Endothelial cell of umbilical vein (primary cell): ENCODE measurements around the gene BRD2. TPM values are rescaled to one million over a fixed set of nuclear protein-coding genes. Genes with fewer than 3 reads are reported as not detected.

Experiments used
- BruUV-seq: library from RNA; stranded (reverse); fragments of 400-500 nt; replicated peaks from 2 replicates; lab custom pipeline; 2021; lab: Mats Ljungman, UMichigan
- CTCF ChIA-PET: fragments of 300-600, 350-600 bp; sonication (Branson Sonifier 250); formaldehyde crosslinking; loops from one replicate; lab custom pipeline; 2021; ENCODE audit warnings: antibody characterized with exemption, inconsistent platforms; lab: Charles Lee
- POLR2A ChIA-PET: fragments of 300-600, 350-600 bp; sonication (Branson Sonifier 250); formaldehyde crosslinking; loops from one replicate; lab custom pipeline; 2021; ENCODE audit warnings: antibody characterized with exemption, inconsistent platforms; lab: Charles Lee
- DNase-seq: peaks from one replicate; pipeline ENCODE4 v3.0.0-alpha.2; 2011; ENCODE audit warnings: low read depth, low spot score
- FAIRE-seq: peaks from 2 replicates; lab custom pipeline; 2011; peaks lifted over from hg19 to GRCh38; lab: Jason Lieb, UNC
- H2AFZ ChIP-seq: 2 replicates; pipeline ENCODE4 v1.6.0; 2012; ENCODE audit warnings: low read depth, low read length, control low read depth, inconsistent platforms
- H3K27ac ChIP-seq: 2 replicates; pipeline ENCODE4 v1.5.1; 2011; ENCODE audit warnings: low read depth, mild to moderate bottlenecking, control low read depth, low read length, moderate library complexity; ENCODE audit not compliant: insufficient read depth
- H3K27me3 ChIP-seq, 2 experiments: 2 replicates each; pipeline versions ENCODE4 v1.6.0 to v1.6.1; 2011; ENCODE audit warnings: low read length in 2 of 2, mixed read lengths in 1 of 2; ENCODE audit not compliant: control insufficient read depth in 2 of 2, insufficient read depth in 2 of 2
- H3K36me3 ChIP-seq, 2 experiments: 2 replicates in 1 of 2; 3 replicates in 1 of 2; pipeline ENCODE4 v1.5.1; 2011; ENCODE audit warnings: low read length in 2 of 2, mild to moderate bottlenecking in 1 of 2, moderate library complexity in 1 of 2; ENCODE audit not compliant: control insufficient read depth in 2 of 2, insufficient read depth in 2 of 2; ENCODE audit errors: extremely low read depth in 1 of 2
- H3K4me1 ChIP-seq: 3 replicates; pipeline ENCODE4 v1.5.1; 2011; ENCODE audit warnings: mild to moderate bottlenecking, low read length; ENCODE audit not compliant: control insufficient read depth, insufficient read depth; ENCODE audit errors: extremely low read depth
- H3K4me2 ChIP-seq: 2 replicates; pipeline ENCODE4 v1.6.1; 2011; ENCODE audit warnings: low read length, control low read depth, mixed read lengths; ENCODE audit not compliant: insufficient read depth
- H3K4me3 ChIP-seq, 3 experiments: fragments of 200-600 bp in 1 of 3; sonication (generic), shearing (Covaris generic) in 1 of 3; replicated peaks in 1 of 3; 2 replicates each; pipeline ENCODE4 v1.5.1; 2011 to 2016; ENCODE audit warnings: control low read depth in 3 of 3, low read length in 3 of 3, mild to moderate bottlenecking in 2 of 3, inconsistent platforms in 1 of 3, low read depth in 1 of 3, moderate library complexity in 1 of 3; ENCODE audit not compliant: insufficient read depth in 1 of 3
- H3K79me2 ChIP-seq: 2 replicates; pipeline ENCODE4 v1.6.0; 2012; ENCODE audit warnings: low read length, inconsistent platforms; ENCODE audit not compliant: control insufficient read depth, insufficient read depth
- H3K9ac ChIP-seq: replicated peaks from 2 replicates; pipeline ENCODE3; 2011; ENCODE audit warnings: low read length, control low read depth; ENCODE audit not compliant: insufficient read depth; ENCODE audit errors: extremely low read depth
- H3K9me1 ChIP-seq: replicated peaks from 3 replicates; pipeline ENCODE4 v1.6.0; 2011; ENCODE audit warnings: mild to moderate bottlenecking, low read length; ENCODE audit not compliant: control insufficient read depth, insufficient read depth; ENCODE audit errors: extremely low read depth
- H3K9me3 ChIP-seq: replicated peaks from 2 replicates; pipeline ENCODE4 v1.5.1; 2012; ENCODE audit warnings: low read length, inconsistent platforms; ENCODE audit not compliant: control insufficient read depth, insufficient read depth
- H4K20me1 ChIP-seq: replicated peaks from 2 replicates; pipeline ENCODE3; 2011; ENCODE audit warnings: mild to moderate bottlenecking, low read length; ENCODE audit not compliant: control insufficient read depth, insufficient read depth; ENCODE audit errors: extremely low read depth
- CTCF ChIP-seq, 2 donors: IDR thresholded peaks; 1 replicate in 1 of 2; 2 replicates in 1 of 2; pipeline ENCODE4 v1.5.1; 2011; ENCODE audit warnings: low read length in 2 of 2, mild to moderate bottlenecking in 2 of 2, moderate library complexity in 2 of 2, control low read depth in 1 of 2, inconsistent platforms in 1 of 2, low read depth in 1 of 2; ENCODE audit not compliant: insufficient read depth in 1 of 2; ENCODE audit errors: extremely low read depth in 1 of 2
- EZH2 ChIP-seq: IDR thresholded peaks from 2 replicates; pipeline ENCODE4 v1.6.1; 2012; ENCODE audit warnings: borderline replicate concordance, low read depth, mild to moderate bottlenecking, moderate library complexity, low read length, inconsistent platforms; ENCODE audit not compliant: severe bottlenecking
- FOS ChIP-seq: IDR thresholded peaks from 2 replicates; pipeline ENCODE4 v1.6.1; 2011; ENCODE audit warnings: mild to moderate bottlenecking, low read length, moderate library complexity, borderline replicate concordance; ENCODE audit not compliant: insufficient read depth
- GATA2 ChIP-seq: IDR thresholded peaks from 2 replicates; pipeline ENCODE4 v1.7.0; 2011; ENCODE audit warnings: low read depth, mild to moderate bottlenecking, moderate library complexity, mixed read lengths, low read length; ENCODE audit not compliant: insufficient read length, insufficient read depth
- JUN ChIP-seq: IDR thresholded peaks from 2 replicates; pipeline ENCODE4 v1.6.1; 2011; ENCODE audit warnings: borderline replicate concordance, low read depth; ENCODE audit not compliant: insufficient read length, insufficient read depth
- MAX ChIP-seq: IDR thresholded peaks from 2 replicates; pipeline ENCODE4 v1.6.1; 2011; ENCODE audit not compliant: insufficient read depth, insufficient read length
- MYC ChIP-seq: IDR thresholded peaks from one replicate; pipeline ENCODE4 v1.6.1; 2011; ENCODE audit warnings: mild to moderate bottlenecking, low read depth, low read length
- POLR2A ChIP-seq: IDR thresholded peaks from 2 replicates; pipeline ENCODE4 v1.6.1; 2012; ENCODE audit warnings: low read depth, mild to moderate bottlenecking, control low read depth, low read length
- POLR2AphosphoS5 ChIP-seq: IDR thresholded peaks from 2 replicates; pipeline ENCODE4 v1.6.1; 2012; ENCODE audit warnings: low read depth, mild to moderate bottlenecking, control low read depth, low read length, moderate library complexity; ENCODE audit not compliant: insufficient read depth
- dilution Hi-C: fragments of 300-500 bp; cut with MboI; formaldehyde crosslinking; loops from one replicate; pipeline ENCODE4 v1.15.0; 2019; ENCODE audit warnings: low sequenced_read_pairs; ENCODE audit not compliant: extremely low pct_ligation_motif_present
- intact Hi-C: fragments of 100-400 bp; cut with micrococcal nuclease; formaldehyde crosslinking; loops from one replicate; pipeline ENCODE4 v1.10.0; 2022
- polyA plus RNA-seq, 4 experiments: library from polyadenylated mRNA; depleted of rRNA in 3 of 4; stranded (reverse) in 3 of 4; unstranded in 1 of 4; fragments of >200 nt; gene quantifications; 2 replicates each; pipeline versions ENCODE4 v1.2.1 to v1.2.3, GENCODE V29; 2011 to 2012; ENCODE audit warnings: missing spikeins in 1 of 4
- total RNA-seq: library from RNA; stranded (reverse); gene quantifications from 2 replicates; pipeline ENCODE4 v1.2.3, GENCODE V29; 2021

Gene BRD2
- total and polyA plus RNA-seq, 2 donors (not counting 3 experiments of a cell fraction or from before 2014, with no cell fraction given), result 131 to 197 TPM

DNA sequence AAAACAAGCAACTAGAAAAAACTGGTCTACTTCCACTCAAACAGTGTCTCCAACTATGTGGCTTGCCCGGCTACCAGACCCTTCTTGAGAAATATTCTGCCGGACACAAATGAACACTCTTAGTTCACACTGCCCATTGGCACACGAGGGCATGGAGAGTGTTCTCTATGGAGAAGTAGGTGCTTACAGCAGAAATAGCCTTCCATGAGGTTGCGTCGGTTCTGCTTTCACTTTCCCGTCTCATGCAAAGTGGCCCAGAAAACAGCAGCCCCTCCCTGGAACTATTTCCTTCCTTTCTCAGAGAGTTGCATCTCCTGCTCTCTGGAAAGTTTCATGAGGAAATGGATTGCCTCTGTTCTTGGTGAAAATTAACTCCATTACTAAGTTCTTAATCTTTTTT lies 50.5 kb downstream of the BRD2 start:
- Histone ChIP-seq H3K4me2 (peak overlapping the region; percentile 88), H3K79me2 (no peaks in the 10 kb centered on the region), H3K27me3 (peaks cover 5 to 29% of the 10 kb centered on the region in 2 experiments), H3K36me3 (no peaks in the 10 kb centered on the region), H4K20me1 (no peaks in the 10 kb centered on the region), H3K9me1 (no peaks in the 10 kb centered on the region), H3K9ac (no peak overlapping the region), H2AFZ (peak overlapping the region; percentile 84), H3K4me1 (peaks cover 8% of the 10 kb centered on the region), H3K4me3 (peak overlapping the region in 2 of 3 experiments; percentile 6 to 34), H3K9me3 (no peaks in the 10 kb centered on the region), H3K27ac (no peak overlapping the region)
- no TSS peak for BruUV-seq
- FAIRE-seq, result peak; percentile 82
- dilution Hi-C loops, result no loop called here
- intact Hi-C loops, result no loop called here
- ChIA-PET POLR2A (interaction anchor here (1.5 kb wide), 1 partner anchor 62 kb away, joined by 3 read pairs; no protein-coding TSS in a partner anchor), CTCF (interaction anchor here (0.6 to 6.7 kb wide), 12 partner anchors 34 to 229 kb away, joined by 3 to 88 read pairs (median 3); partner anchors contain the start of gene HLA-DPB1)
- DNase-seq, result peak; percentile 67
- TF ChIP-seq FOS (no peak), POLR2AphosphoS5 (no peak), GATA2 (no peak), JUN (no peak), POLR2A (no peak), MAX (no peak), EZH2 (no peak), CTCF (IDR thresholded peaks at IDR 0.05; ENCODE audit: extremely low read depth in 1 of 2, insufficient read depth in 1 of 2, low read depth in 1 of 2, low read length in 2 of 2) (no peak), MYC (no peak)
